Hepatocyte (in vitro differentiated cells): ENCODE measurements around the gene ZNF878.
"Not testable (repeated sequence)": the region's sequence is repeated elsewhere in the genome, so short reads cannot be mapped to it uniquely, and the experiment has no call there.

ENCODE experiments used
- CTCF ChIP-seq: fragments of 200-600 bp; sonication (generic); IDR thresholded peaks from 2 replicates; pipeline ENCODE4 v1.5.1; 2016; ENCODE audit warnings: antibody characterized with exemption, mild to moderate bottlenecking; ENCODE audit not compliant: poor library complexity
- EZH2 ChIP-seq: fragments of 200-600 bp; sonication (generic); IDR thresholded peaks from 2 replicates; pipeline ENCODE4 v1.6.1; 2016; ENCODE audit warnings: antibody characterized with exemption, mild to moderate bottlenecking, borderline replicate concordance

DNA sequence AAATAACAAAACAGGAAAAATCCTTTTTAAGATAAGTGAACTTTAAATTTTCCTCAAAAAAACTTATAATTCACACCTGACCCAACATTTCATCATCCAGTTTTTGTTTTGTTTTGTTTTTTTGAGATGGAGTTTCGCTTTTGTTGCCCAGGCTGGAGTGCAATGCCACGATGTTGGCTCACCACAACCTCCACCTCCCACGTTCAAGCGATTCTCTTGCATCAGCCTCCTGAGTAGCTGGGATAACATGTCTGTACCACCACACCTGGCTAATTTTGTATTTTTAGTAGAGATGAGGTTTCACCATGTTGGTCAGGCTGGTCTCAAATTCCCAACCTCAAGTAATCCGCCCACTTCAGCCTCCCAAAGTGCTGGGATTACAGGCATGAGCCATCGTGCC, 30.6 kb upstream of the ZNF878 start:
- not testable (repeated sequence) for TF ChIP-seq CTCF, EZH2
